ENCODE data around the gene NRXN3. TPM values are rescaled to one million over a fixed set of nuclear protein-coding genes. Genes with fewer than 3 reads are reported as not detected.

Gene NRXN3
- polyA plus RNA-seq, 1 of the 3 experiments (the other 2 are of a cell fraction): 1.6 TPM

DNA sequence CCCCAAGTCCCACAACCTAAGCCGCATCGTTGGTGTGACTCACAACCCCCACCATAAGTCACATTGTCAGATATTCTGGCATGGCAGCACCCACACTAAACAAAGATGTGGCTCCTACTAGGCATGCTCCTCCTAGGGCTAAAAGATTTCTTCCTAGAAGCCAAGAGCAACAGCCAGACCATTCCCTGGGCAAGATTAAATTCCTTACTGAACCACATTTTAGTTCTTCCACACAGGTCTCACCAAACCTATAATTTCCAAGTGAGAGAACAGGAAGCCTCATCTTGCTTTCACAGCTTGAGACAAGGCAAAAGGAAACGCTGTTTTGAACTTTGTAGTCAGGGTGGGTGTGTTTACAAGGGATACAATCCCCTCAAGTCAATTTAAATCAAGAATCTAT lies 1408.3 kb downstream of the NRXN3 start:
- Histone ChIP-seq H3K9ac (no peak overlapping the region), H3K9me3 (no peaks in the 10 kb centered on the region), H4K20me1 (ENCODE audit: insufficient read depth) (no peaks in the 10 kb centered on the region), H3K27ac (ENCODE audit: low read depth in 2 of 2, low read length in 1 of 2) (no peak overlapping the region), H3K4me1 (ENCODE audit: control insufficient read depth in 1 of 2, insufficient read depth in 2 of 2, low read depth in 1 of 2, low read length in 1 of 2) (peaks cover 0 to 22% of the 10 kb centered on the region in 2 experiments; a peak in 1 of 4 replicates), H3K79me2 (ENCODE audit: insufficient read depth) (no peaks in the 10 kb centered on the region), H3F3A (replicated peaks; ENCODE audit: insufficient read depth) (peaks cover 6% of the 10 kb centered on the region), H2AFZ (ENCODE audit: low read depth) (no peak overlapping the region), H3K4me2 (no peak overlapping the region), H3K4me3 (ENCODE audit: low read depth in 2 of 2, low read length in 1 of 2) (no peak overlapping the region), H3K9me2 (no peaks in the 10 kb centered on the region), H3K27me3 (ENCODE audit: insufficient read depth) (no peaks in the 10 kb centered on the region), H3K36me3 (replicated peaks in 1 of 2; ENCODE audit: control insufficient read depth in 1 of 2, insufficient read depth in 2 of 2, low read length in 1 of 2) (no peaks in the 10 kb centered on the region)
- TF ChIP-seq CHD2 (IDR thresholded peaks at IDR 0.05; ENCODE audit: low read length, partially characterized antibody) (no peak), SMC3 (IDR thresholded peaks at IDR 0.05; ENCODE audit: low read depth, low read length) (no peak), MEF2A (IDR thresholded peaks at IDR 0.05; ENCODE audit: borderline replicate concordance, low read depth) (no peak), RAD21 (IDR thresholded peaks at IDR 0.05; ENCODE audit: low read length) (no peak), GABPA (IDR thresholded peaks at IDR 0.05; ENCODE audit: low read depth) (no peak), FOXJ3 (CRISPR knock-in tag; IDR thresholded peaks at IDR 0.05) (no peak), RFX5 (IDR thresholded peaks at IDR 0.05; ENCODE audit: low read length) (no peak), YY1 (IDR thresholded peaks at IDR 0.05; ENCODE audit: low read depth) (no peak), EZH2phosphoT487 (IDR thresholded peaks at IDR 0.05; ENCODE audit: borderline replicate concordance, low read depth) (no peak), RXRA (IDR thresholded peaks at IDR 0.05; ENCODE audit: borderline replicate concordance, low read depth) (no peak)
- TF ChIP-seq, protein P1, sequence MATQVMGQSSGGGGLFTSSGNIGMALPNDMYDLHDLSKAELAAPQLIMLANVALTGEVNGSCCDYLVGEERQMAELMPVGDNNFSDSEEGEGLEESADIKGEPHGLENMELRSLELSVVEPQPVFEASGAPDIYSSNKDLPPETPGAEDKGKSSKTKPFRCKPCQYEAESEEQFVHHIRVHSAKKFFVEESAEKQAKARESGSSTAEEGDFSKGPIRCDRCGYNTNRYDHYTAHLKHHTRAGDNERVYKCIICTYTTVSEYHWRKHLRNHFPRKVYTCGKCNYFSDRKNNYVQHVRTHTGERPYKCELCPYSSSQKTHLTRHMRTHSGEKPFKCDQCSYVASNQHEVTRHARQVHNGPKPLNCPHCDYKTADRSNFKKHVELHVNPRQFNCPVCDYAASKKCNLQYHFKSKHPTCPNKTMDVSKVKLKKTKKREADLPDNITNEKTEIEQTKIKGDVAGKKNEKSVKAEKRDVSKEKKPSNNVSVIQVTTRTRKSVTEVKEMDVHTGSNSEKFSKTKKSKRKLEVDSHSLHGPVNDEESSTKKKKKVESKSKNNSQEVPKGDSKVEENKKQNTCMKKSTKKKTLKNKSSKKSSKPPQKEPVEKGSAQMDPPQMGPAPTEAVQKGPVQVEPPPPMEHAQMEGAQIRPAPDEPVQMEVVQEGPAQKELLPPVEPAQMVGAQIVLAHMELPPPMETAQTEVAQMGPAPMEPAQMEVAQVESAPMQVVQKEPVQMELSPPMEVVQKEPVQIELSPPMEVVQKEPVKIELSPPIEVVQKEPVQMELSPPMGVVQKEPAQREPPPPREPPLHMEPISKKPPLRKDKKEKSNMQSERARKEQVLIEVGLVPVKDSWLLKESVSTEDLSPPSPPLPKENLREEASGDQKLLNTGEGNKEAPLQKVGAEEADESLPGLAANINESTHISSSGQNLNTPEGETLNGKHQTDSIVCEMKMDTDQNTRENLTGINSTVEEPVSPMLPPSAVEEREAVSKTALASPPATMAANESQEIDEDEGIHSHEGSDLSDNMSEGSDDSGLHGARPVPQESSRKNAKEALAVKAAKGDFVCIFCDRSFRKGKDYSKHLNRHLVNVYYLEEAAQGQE (IDR thresholded peaks at IDR 0.05; ENCODE audit: low read depth, low read length): no peak
- TF ChIP-seq, protein P2, sequence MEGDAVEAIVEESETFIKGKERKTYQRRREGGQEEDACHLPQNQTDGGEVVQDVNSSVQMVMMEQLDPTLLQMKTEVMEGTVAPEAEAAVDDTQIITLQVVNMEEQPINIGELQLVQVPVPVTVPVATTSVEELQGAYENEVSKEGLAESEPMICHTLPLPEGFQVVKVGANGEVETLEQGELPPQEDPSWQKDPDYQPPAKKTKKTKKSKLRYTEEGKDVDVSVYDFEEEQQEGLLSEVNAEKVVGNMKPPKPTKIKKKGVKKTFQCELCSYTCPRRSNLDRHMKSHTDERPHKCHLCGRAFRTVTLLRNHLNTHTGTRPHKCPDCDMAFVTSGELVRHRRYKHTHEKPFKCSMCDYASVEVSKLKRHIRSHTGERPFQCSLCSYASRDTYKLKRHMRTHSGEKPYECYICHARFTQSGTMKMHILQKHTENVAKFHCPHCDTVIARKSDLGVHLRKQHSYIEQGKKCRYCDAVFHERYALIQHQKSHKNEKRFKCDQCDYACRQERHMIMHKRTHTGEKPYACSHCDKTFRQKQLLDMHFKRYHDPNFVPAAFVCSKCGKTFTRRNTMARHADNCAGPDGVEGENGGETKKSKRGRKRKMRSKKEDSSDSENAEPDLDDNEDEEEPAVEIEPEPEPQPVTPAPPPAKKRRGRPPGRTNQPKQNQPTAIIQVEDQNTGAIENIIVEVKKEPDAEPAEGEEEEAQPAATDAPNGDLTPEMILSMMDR (IDR thresholded peaks at IDR 0.05): no peak
- TF ChIP-seq, protein P3, sequence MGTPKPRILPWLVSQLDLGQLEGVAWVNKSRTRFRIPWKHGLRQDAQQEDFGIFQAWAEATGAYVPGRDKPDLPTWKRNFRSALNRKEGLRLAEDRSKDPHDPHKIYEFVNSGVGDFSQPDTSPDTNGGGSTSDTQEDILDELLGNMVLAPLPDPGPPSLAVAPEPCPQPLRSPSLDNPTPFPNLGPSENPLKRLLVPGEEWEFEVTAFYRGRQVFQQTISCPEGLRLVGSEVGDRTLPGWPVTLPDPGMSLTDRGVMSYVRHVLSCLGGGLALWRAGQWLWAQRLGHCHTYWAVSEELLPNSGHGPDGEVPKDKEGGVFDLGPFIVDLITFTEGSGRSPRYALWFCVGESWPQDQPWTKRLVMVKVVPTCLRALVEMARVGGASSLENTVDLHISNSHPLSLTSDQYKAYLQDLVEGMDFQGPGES (IDR thresholded peaks at IDR 0.05; ENCODE audit: low read depth, low read length): no peak
- TF ChIP-seq, protein P4, sequence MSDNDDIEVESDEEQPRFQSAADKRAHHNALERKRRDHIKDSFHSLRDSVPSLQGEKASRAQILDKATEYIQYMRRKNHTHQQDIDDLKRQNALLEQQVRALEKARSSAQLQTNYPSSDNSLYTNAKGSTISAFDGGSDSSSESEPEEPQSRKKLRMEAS (IDR thresholded peaks at IDR 0.05; ENCODE audit: low read depth): no peak
- POLR2A ChIA-PET: no interaction called here
- WGBS (ENCODE audit: low lambda C conversion rate): 70% methylated on average over 3 of the region's 3 CpGs
- CTCF ChIA-PET: no interaction called here
- no peak for DNase-seq

Measured in SK-N-SH (cell line).